SW 1271 (cell line): ENCODE measurements around the gene PTGDS.

ENCODE experiments used
- DNase-seq, 2 experiments: peaks; one replicate each; lab custom pipeline; 2025; lab: John Stamatoyannopoulos, UW

PTGDS gene

DNA sequence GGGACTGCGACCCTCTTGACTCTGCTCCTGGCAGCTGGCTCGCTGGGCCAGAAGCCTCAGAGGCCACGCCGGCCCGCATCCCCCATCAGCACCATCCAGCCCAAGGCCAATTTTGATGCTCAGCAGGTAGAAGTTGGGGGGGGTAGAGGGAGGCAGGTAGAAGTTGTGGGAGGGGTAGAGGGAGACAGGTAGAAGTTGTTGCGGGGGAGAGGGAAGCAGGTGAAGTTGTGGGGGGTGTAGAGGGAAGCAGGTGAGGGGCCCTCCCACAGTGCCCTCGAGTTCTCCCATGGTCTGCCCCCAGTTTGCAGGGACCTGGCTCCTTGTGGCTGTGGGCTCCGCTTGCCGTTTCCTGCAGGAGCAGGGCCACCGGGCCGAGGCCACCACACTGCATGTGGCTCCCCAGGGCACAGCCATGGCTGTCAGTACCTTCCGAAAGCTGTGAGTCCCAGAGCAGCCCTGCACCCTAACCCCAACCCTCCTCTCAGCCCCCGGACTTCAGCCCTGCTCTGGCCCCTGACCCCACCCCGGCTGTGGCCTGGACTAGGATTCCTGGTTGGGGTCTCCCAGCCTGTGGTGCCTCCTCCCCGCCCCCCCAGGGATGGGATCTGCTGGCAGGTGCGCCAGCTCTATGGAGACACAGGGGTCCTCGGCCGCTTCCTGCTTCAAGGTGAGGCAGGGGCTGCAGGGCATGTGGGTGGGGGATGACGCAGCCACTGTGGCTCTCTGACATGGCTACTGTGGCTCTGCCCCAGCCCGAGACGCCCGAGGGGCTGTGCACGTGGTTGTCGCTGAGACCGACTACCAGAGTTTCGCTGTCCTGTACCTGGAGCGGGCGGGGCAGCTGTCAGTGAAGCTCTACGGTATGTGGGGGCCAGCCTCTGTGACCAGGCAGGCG, 31.7 kb upstream of the PTGDS start:
- DNase-seq = no peak

DNA sequence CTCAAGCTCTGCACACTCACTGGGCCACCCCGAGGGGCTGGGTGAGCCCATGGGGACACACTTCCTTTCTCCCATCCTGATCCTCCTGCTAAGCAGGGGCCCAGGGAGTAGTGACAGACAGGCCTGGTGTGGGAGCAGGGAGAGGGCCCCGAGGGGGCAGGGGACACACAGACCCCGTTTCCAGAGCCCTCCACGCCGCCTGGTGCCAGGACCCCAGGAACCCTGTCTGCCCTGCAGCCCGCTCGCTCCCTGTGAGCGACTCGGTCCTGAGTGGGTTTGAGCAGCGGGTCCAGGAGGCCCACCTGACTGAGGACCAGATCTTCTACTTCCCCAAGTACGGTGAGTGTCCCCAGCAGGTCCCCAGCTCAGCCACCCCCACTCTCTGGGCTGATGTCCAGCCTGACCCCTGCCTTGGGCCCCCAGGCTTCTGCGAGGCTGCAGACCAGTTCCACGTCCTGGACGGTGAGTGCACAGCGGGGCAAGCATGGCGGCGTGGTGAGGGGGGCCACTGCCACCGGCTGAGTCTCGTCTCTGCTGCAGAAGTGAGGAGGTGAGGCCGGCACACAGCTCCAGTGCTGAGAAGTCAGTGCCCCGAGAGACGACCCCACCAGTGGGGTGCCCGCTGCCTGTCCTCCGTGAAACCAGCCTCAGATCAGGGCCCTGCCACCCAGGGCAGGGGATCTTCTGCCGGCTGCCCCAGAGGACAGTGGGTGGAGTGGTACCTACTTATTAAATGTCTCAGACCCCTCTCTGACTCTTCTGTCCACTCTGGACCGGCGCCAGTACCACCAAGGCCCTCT, 30.9 kb upstream of the PTGDS start:
- no peak for DNase-seq

DNA sequence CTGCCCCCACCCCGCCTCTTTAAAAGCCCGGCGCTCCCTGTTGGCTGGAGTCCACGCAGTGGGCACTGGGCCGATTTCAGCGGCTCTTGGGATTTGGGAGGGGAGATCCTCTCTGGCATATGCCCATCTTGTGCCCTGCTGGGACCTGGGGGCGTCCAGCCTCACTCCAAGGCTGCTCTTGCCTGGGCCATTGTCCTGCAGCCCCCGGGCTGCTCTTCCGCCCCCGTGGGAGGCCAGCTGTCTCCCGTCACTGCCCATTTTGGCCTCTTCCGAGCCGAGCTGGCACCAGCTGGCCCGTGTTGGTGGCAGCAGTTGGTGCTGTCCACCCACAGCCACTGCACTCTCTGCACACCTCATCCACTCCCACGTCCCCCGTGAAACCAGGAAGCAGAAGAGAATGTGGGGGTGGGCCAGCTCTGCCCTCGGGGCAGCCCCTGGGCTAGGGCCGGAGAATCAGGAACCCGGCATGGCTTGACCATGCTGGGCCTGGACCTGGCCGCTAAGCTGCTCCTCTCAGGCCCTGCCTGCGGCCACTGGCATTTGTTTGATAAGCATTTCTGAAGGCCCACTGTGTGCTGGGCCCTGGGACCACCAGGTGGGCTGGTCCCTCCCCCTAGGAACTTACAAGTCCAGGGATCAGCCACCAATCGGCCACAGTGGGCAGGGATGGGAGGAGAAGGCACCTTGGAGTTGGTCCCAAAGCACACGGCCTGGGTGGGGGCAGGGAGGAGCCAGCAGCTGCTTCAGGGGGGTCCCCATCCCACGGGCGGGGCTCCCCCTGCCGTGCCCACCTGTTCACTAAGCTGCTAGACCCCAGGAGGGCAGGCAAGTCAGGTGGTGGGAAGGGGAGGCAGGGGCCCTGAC, 30.0 kb upstream of the PTGDS start:
- DNase-seq = no peak

DNA sequence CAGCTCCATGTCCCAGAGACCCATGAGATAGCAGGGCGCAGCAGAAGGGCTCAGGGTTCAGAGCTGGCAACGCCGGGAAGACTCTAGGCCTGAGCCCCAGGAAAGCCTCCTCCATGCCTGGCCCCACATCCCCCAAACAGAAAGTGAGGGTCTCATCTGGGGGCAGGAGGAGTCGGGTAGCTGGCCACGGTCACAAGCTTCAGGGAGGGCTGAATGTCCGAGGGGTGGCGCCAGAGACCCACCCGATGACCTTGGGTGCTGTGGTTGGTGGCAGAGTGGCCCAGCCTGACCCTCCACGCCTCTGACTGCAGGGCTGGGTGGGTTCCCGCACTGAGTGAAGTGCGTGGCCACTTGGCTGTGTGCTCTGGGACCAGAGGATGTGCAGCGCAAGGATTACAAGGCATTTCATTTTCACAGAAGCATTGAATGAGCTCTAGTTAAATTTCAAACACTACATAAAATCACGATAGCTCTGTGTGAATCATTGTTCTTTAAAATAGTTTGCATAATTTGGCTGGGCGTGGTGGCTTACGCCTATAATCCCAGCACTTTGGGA, 29.3 kb upstream of the PTGDS start:
- DNase-seq = peak in 1 of 2 experiments; percentile 51

DNA sequence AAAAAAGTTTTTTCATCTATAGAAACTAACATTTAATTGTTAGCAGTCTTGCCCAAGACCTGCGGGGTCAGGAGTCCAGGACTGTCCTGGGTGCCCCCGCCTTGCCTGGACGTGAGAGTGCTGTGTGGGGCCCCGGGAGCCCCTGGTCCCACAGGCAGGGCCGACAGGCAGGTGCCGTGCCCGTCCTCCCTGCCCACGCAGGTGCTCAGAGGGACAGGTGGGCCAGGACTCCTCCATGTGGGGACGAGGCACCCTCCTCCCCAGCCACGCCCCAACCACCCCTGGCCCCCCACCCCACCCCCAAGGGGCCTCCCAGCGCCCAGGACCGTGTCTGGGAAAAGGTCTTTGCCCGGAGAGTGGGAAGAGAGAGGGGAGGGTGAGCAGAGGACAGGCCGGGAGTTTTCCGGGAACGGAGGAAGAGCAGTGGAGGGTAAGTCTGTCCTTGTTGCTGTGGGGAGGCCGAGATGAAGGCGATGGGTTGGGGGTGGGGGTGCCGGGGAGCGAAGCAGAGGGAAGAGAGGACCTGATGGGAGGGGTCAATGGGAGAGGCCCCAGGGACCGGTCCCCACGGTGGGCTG, 28.0 kb upstream of the PTGDS start:
- DNase-seq = no peak

DNA sequence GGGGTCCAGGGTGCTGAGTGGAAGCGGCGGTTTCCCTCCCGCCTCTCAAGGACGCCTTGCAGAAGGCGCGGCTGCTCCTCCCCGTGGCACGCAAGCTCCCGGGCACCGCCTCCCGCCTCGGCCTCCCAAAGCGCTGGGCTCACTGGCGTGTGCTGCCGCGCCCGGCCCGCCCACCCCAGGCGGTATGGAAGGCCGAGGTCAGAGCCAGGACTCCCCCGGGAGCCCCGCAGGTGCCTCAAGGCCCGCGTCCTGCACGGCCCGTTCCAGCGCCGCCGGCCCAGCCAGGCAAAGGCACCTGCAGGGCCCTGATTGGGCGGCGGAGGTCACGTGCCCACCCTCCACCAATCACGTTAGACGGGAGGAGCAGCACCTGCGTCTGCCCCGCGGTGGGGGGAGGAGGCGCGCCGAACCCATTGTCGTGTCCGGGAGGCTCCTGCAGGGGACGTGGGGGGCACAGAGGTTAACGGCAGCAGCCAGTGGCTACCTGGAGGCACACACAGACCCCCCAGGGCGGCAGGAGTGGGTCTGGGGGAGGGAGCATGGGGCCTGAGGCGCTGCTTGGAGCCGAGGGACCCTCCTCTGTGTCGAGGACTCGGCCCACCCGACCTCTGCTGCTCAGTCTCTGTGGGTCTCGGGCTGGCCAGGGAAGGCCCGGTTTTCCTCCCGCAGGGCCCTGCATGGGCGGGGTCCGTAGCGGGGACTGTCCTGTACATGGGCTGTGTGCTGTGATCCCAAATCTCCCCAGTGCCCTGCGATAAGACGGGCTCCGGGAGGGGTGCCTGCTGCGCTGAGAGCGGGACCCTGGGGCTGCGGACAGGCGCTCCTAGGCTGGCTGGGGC, 27.3 kb upstream of the PTGDS start:
- peak; percentile 73 to 90 for DNase-seq

DNA sequence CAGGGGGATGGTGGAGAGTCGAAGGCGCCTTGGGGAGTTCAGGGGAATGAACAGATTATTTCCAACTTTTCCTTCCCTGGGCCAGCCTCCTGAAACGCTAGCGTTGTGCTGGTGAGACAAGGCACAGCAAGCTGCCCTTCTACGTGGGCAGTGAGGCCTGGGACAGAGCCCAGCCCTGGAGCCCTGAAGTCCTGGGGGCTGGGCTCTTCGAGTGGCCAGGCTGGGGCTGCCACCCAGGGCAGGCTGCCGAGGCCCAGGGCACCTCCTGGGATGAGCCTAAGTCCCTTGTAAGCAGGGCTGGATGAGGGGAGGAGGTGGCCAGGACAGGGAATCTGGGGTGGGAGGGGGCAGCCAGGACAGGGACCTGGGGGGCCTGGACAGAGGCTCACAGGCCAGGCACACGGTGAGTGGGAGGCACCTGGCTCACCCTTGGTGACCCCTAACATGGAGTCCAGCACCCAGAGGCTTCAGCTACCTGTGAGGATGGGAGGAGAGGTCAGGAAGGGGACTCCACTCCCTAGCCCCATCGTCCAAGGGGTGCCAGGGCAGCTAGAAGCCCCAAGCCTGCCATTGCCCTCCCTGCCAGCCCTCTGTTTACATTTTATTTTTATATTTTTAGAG, 26.5 kb upstream of the PTGDS start:
- DNase-seq = peak in 1 of 2 experiments; percentile 23

DNA sequence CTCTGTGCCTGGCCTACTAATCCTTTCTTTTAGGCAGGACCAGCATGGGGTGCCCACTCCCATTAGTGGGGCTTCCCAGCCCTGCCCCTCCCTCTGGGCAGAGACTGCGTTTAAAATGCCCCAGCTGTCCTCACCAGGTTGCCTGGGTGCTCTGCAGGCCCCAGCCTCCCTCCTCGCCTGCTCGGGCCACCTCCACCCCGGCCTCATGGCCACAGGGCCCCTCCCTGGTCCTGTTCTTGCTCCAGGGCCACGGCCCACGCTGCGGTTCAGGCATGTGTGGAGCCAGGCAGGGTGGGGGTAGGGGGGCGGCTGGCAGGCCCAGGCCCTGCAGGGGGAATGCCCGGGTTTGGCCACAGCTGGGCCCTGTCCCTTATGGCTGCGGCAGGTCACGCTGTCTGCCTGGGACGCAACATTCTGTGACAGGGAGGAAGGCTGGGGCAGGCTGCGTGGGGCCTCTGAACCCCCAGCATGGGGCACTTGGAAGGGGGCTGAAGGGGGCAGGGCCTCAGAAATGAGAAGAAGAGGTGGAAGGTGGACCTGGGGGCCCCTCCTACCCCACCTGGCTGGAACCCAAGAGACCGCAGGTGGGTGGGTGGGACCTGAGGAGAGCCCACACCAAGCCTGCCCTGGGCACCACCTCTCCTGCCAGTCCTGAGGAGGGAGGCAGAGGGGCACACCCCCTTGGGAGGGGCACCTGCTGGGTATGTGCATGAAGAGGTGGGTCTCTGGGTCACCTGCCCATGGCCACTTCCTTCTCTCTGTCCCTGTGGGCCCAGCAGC, 25.6 kb upstream of the PTGDS start, which contains the start of gene LCN12:
Gene LCN12, plus strand, starts transcription at position 733 of the 780 bp plus-strand sequence. CDS start 55 bp downstream, outside the sequence.
- no peak for DNase-seq

DNA sequence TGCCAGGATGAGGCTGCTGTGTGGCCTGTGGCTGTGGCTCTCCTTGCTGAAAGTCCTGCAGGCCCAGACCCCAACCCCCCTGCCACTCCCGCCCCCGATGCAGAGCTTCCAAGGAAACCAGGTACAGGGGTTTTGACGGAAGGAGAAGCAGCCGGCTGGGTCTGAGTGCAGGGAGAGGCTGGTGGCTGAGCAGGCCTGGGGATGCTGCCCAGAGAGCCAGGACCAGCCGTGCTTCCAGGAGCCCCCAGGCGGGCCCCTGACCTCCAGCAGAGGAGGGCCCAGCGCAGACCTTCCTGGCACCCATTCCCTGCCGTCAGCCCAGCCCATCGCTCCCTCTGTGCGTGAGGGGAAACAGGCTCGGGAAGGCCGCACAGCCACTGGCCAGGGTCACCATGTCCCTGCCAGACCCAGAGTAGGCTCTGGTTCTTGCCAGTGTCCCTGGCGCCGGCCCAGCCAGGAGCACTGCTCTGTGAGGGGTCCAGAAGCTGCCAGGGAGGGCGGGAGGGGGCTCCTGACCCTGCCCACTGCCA, 24.9 kb upstream of the PTGDS start:
- DNase-seq = no peak

DNA sequence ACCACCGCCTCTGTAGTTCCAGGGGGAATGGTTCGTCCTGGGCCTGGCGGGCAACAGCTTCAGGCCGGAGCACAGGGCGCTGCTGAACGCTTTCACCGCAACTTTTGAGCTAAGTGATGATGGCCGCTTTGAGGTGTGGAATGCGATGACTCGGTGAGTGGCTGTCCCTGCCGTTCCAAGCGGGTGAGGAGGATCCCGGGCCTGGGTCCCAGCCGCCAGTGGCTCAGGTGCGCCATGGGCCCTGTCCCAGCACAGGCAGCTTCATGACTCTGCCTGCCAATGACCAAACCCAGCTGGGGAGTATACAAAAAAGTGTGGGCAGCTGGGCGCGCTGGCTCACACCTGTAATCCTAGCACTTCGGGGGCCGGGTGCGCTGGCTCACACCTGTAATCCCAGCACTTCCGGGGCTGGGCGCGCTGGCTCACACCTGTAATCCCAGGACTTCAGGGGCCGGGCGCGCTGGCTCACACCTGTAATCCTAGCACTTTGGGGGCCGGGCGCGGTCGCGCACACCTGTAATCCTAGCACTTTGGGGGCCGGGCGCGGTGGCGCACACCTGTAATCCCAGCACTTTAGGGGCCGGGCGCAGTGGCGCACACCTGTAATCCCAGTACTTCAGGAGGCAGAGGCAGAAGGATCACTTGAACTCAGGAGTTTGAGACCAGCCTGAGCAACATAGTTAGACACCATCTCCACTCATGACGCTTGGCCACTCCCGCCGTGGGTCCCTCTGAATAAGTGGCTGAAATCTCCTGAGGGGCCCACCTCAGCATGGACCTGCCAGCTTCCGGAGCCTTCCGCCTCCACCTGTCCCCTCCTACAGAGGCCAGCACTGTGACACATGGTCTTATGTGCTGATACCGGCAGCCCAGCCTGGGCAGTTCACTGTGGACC, 24.2 kb upstream of the PTGDS start:
- no peak for DNase-seq

DNA sequence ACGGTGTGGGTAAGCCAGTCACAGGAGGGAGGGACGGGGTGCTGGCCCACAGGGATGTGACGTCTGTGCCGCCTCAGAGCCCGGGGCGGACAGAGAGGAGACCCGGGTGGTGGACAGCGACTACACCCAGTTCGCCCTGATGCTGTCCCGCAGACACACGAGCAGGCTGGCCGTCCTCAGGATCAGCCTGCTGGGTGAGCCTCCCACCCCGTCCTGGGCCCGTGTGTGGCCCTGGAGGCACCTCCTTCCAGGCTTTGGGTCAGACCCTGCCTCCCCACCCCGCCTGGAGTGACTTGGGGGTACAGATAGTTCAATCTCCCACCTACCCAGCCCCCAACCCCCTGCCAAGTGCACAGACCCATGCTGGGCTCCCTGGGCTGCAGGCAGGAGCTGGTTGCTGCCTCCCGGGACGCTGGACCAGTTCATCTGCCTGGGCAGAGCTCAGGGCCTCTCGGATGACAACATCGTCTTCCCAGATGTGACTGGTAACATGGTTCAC, 23.5 kb upstream of the PTGDS start:
- no peak for DNase-seq

DNA sequence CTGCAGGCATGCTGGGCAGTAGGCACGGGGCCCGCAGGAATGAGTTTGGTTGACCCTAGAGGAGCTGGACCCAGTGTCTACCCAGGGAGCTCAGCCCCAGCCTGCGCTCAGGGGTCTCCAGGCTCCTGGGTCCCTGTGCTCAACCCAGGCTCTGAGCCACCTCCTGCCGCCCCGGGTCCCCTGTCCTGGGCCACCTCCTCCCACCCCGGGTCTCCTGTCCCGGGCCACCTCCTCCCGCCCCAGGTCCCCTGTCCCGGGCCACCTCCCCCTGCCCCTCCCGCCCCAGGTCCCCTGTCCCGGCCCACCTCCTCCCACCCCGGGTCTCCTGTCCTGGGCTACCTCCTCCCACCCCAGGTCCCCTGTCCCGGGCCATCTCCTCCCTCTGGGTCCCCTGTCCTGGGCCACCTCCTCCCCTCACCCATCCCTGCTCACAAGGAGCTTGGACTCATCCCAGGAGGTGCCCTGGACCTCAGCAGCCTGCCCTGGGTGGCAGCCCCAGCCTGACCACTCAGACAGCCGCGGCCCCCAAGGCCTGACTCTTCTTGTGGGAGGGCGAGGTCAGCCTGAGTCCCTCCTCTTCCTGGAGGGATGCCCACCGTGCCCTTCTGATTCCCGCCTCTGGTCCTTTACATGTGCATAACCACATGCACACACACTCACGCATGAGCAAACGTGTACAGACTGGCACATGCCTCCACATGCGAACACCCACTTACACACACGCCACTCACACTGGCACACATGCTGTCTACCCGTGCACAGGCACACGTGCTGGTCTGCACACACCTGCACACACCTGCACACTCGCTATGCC, 22.8 kb upstream of the PTGDS start:
- no peak for DNase-seq

DNA sequence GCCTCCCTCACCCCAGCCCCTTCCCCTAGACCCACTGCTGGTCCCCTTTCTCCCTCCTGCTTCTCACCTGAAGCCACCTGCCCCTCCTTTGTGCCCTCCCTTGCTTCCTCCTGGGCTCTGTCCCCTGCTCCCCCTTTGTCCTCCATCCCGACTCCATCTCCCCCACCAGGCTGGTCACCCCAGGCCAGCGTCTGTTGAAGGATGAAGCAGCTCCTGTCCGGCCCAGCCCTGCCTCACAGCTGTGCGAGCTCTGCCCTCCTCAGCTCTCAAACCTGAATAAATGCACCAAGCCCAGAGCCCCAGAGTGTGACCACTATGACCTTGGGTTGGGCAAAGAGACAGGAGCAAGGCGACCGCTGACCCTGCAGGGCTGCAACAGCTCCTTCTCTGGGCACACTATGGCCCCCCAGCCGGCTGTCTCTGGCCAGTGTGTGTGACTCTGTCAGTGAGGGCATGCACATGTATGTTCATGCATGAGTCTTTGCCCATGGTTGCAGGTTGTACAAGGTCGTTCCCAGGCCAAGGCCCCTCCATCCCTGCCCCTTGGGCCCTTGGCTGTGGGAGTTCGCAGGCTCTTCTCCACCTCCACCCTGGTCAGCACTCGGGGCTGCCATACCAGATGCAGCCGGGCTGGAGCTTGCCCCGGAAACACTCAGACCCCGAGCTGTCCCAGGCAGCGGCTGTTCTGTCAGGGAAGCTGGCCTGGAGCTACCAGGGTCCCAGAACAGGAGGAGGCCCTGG, 21.9 kb upstream of the PTGDS start:
- DNase-seq = no peak

DNA sequence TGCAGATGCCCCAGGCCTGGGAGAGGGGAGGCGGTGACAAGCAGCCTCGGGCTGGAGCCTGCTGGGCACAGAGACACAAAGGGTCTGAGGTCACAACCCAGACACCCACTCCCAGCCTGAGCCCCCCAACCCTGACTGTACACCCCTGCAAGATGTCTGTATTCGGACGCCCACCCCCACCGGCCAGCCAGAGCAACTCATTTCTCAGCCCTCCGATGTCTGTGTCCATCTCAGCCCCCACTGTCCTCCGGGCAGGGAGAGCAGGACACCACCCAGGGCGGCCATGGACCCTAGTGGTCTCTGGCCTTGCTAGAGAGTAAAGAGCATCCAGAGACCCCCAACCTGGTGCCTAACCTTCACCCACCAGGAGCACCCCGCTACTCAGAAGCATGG, 21.4 kb upstream of the PTGDS start:
- no peak for DNase-seq

DNA sequence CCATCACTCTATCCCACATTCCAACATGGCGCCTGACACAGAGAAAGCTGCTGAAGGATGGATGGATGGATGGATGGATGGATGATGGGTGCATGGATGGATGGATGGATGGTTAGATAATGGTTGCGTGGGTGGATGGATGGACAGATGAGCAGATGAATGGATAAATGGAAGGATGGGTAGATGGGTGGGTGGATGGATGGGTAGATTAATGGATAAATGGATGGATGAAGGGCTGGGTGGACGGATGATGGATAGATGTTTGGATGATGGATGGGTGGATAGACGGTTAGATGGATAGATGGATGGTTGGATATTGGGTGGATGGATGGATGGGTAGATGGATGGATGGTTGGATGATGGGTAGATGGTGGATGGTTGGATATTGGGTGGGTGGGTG, 20.7 kb upstream of the PTGDS start:
- no peak for DNase-seq

DNA sequence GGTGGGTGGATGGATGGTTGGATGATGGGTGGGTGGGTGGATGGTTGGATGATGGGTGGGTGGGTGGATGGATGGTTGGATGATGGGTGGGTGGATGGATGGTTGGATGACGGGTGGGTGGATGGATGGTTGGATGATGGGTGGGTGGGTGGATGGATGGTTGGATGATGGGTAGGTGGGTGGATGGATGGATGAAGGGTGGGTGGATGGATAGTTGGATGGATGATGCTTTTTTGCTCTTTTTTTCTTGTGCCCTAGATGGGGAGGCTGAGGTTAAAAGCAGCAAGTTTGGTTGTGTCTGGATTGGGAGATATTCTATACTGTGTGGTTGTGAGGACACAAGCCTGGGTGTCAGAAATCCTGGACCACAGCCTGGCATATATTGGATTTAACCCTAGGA, 19.8 kb upstream of the PTGDS start:
- no peak for DNase-seq
